AG04450 (cell line): ENCODE measurements around the gene KISS1. TPM values are rescaled to one million over a fixed set of nuclear protein-coding genes. Genes with fewer than 3 reads are reported as not detected.

Source experiments
- CTCF ChIA-PET: fragments of 300-600, 350-600 bp; formaldehyde crosslinking; extraction: SDS; loops from one replicate; lab custom pipeline; 2022; ENCODE audit warnings: antibody characterized with exemption, inconsistent platforms; lab: Charles Lee
- POLR2A ChIA-PET: fragments of 350-600 bp; formaldehyde crosslinking; extraction: SDS; loops from one replicate; lab custom pipeline; 2021; ENCODE audit warnings: antibody characterized with exemption, inconsistent platforms; lab: Yijun Ruan, JAX
- DNase-seq: peaks from one replicate; pipeline ENCODE4 v3.0.0-alpha.2; 2011; ENCODE audit warnings: low read depth, low spot score
- H3K27ac ChIP-seq: one replicate; pipeline ENCODE4 v1.5.1; 2012; ENCODE audit warnings: low read depth, low read length, control low read depth
- H3K27me3 ChIP-seq: one replicate; pipeline ENCODE4 v1.6.0; 2012; ENCODE audit warnings: low read length; ENCODE audit not compliant: control insufficient read depth, insufficient read depth
- H3K4me3 ChIP-seq: 2 replicates; pipeline ENCODE4 v1.5.1; 2011; ENCODE audit warnings: mild to moderate bottlenecking, low read depth, low read length, control low read depth
- H3K9me3 ChIP-seq: 2 replicates; pipeline ENCODE4 v1.5.1; 2012; ENCODE audit warnings: low read length; ENCODE audit not compliant: control insufficient read depth, insufficient read depth
- CTCF ChIP-seq: IDR thresholded peaks from 2 replicates; pipeline ENCODE4 v1.5.1; 2011; ENCODE audit warnings: low read depth, low read length, control low read depth, inconsistent platforms
- polyA plus RNA-seq: library from polyadenylated mRNA; depleted of rRNA; stranded (reverse); fragments of >200 nt; gene quantifications from 2 replicates; pipeline ENCODE4 v1.2.3, GENCODE V29; 2011

KISS1 gene
- polyA plus RNA-seq, 1 experiment = 3.4 TPM

GRCh38 chr1:204157962-204158361 lies 38.3 kb downstream of the KISS1 start:
- Histone ChIP-seq H3K9me3 (no peaks in the 10 kb centered on the region), H3K27me3 (peaks cover 18% of the 10 kb centered on the region), H3K27ac (no peak overlapping the region), H3K4me3 (no peak overlapping the region)
- no peak for TF ChIP-seq CTCF
- ChIA-PET POLR2A (no interaction called here), CTCF (interaction anchor here (0.6 to 1.1 kb wide), 3 partner anchors 48 to 241 kb away, joined by 3 read pairs; no protein-coding TSS in a partner anchor)
- no peak for DNase-seq

DNA sequence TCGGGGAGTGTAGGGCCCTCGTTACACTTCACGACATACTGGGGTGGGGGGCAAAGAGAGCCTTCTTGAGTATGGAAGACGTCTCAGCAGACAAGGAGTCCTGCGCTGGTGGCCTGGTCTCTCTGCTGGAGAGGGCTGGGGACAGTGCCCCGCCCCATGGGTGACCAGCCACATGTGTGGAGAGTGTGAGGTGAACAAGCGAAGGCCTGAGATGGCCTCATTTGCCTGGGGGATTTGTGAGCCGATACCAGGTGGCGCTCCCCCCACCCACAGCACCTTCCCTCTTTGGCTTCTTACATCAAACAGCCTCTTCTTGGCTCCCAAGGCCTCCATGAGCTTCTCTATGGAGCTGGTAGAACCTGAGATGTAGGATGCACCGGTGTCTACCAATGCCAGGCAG lies 40.4 kb downstream of the KISS1 start:
- H3K9me3 ChIP-seq = no peaks in the 10 kb centered on the region
- no peak for DNase-seq
- peaks cover 14% of the 10 kb centered on the region for H3K27me3 ChIP-seq
- no peak for TF ChIP-seq CTCF
- ChIA-PET POLR2A (no interaction called here), CTCF (no interaction called here)
- H3K27ac ChIP-seq = no peak overlapping the region
- H3K4me3 ChIP-seq = no peak overlapping the region

DNA sequence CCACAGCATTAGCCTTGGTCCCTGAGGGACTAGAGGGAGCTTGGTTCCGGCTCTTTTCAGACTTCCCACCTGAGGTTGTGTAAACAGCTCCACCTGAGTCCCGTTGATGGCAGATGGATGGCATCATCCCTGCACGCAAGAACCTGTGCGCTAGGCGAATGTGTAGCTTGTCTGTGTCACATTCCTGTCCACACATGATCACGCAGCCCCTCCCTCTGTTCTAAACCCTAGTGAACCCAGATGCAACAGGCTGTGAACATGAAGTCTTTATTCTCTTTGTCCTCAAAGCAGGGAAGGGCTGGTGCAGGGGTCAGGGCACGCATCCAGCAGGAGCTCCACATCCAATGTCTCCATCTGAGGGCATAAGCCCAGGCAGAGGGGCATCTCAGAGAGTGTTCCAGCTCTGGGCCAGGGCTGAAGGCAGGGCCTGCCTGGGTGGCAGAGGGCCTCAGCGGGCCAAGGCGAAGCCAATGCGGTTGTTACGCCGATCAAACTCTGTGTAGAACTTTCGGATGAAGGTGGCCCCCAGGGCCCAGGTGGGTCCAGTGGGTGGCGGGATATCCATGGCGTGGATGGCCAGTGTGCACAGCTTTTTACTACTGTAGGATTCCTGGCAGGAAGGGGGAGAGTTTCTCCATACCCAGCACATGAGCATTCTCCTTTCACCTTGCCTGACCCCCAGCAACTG lies 41.6 kb downstream of the KISS1 start:
- CTCF ChIA-PET = interaction anchor here (0.7 to 0.9 kb wide), 3 partner anchors 7 to 244 kb away, joined by 3 to 4 read pairs (median 3); no protein-coding TSS in a partner anchor
- Histone ChIP-seq H3K4me3 (no peak overlapping the region), H3K27me3 (peaks cover 12% of the 10 kb centered on the region), H3K9me3 (no peaks in the 10 kb centered on the region), H3K27ac (no peak overlapping the region)
- TF ChIP-seq CTCF = no peak
- no peak for DNase-seq
- POLR2A ChIA-PET = no interaction called here

GRCh38 chr1:204153667-204154066 lies 42.6 kb downstream of the KISS1 start:
- Histone ChIP-seq H3K27me3 (peaks cover 12% of the 10 kb centered on the region), H3K27ac (no peak overlapping the region), H3K4me3 (no peak overlapping the region), H3K9me3 (no peaks in the 10 kb centered on the region)
- ChIA-PET CTCF (interaction anchor here (0.9 to 2.8 kb wide), 3 partner anchors 9 to 282 kb away, joined by 3 to 11 read pairs (median 4); no protein-coding TSS in a partner anchor), POLR2A (no interaction called here)
- no peak for DNase-seq
- TF ChIP-seq CTCF = no peak
